ENCODE measurements around the gene ACLY.
"Not testable (repeated sequence)": the region's sequence is repeated elsewhere in the genome, so short reads cannot be mapped to it uniquely, and the experiment has no call there.

Gene ACLY

GRCh38 chr17:41844971-41845370 is 73.8 kb downstream of the ACLY start:
- in situ Hi-C loops (cut with MboI; ENCODE audit: low pct_unique_long_range_greater_than_20kb, low sequenced_read_pairs), result no loop called here

GRCh38 chr17:41840781-41841180 is 78.0 kb downstream of the ACLY start:
- in situ Hi-C loops (cut with MboI; ENCODE audit: low pct_unique_long_range_greater_than_20kb, low sequenced_read_pairs); DNase-seq: not testable (repeated sequence)

More at GRCh38 chr17:41844971-41845370, 73.8 kb downstream of the ACLY start:
- no peak for DNase-seq

- in situ Hi-C loops (cut with MboI; ENCODE audit: low pct_unique_long_range_greater_than_20kb, low sequenced_read_pairs); DNase-seq: not testable (repeated sequence)
Measured at GRCh38 chr17:41839448-41839847, 79.3 kb downstream of the ACLY start.

- in situ Hi-C loops (cut with MboI; ENCODE audit: low pct_unique_long_range_greater_than_20kb, low sequenced_read_pairs), result no loop called here
- no peak for DNase-seq
Measured at GRCh38 chr17:41837761-41838538, 80.8 kb downstream of the ACLY start, which contains the start of gene KLHL10. TSS of gene KLHL10 (plus strand) at chr17:41837825. CDS start at chr17:41837933, 108 bp downstream.

- no peak for DNase-seq
Measured at GRCh38 chr17:41836550-41837196, 82.1 kb downstream of the ACLY start.

GRCh38 chr17:41835800-41836549 is 82.8 kb downstream of the ACLY start, which contains the start of gene NT5C3B:
TSS of gene NT5C3B (minus strand) at chr17:41836232. CDS start at chr17:41836193, 39 bp downstream.
- peak; percentile 51 for DNase-seq
- in situ Hi-C loops (cut with MboI; ENCODE audit: low pct_unique_long_range_greater_than_20kb, low sequenced_read_pairs), result no loop called here

More at GRCh38 chr17:41836550-41837196, 82.1 kb downstream of the ACLY start:
- in situ Hi-C loops (cut with MboI; ENCODE audit: low pct_unique_long_range_greater_than_20kb, low sequenced_read_pairs), result no loop called here

- DNase-seq, result peak; percentile 32
- in situ Hi-C loops (cut with MboI; ENCODE audit: low pct_unique_long_range_greater_than_20kb, low sequenced_read_pairs), result no loop called here
Measured at GRCh38 chr17:41835214-41835799, 83.4 kb downstream of the ACLY start.

GRCh38 chr17:41829961-41830360 is 88.8 kb downstream of the ACLY start:
- in situ Hi-C loops (cut with MboI; ENCODE audit: low pct_unique_long_range_greater_than_20kb, low sequenced_read_pairs); DNase-seq: not testable (repeated sequence)

GRCh38 chr17:41825175-41825845 is 93.4 kb downstream of the ACLY start:
- in situ Hi-C loops (cut with MboI; ENCODE audit: low pct_unique_long_range_greater_than_20kb, low sequenced_read_pairs), result no loop called here

GRCh38 chr17:41824086-41824485 is 94.7 kb downstream of the ACLY start:
- in situ Hi-C loops (cut with MboI; ENCODE audit: low pct_unique_long_range_greater_than_20kb, low sequenced_read_pairs), result no loop called here
- DNase-seq, result no peak

More at GRCh38 chr17:41825175-41825845, 93.4 kb downstream of the ACLY start:
- no peak for DNase-seq

- in situ Hi-C loops (cut with MboI; ENCODE audit: low pct_unique_long_range_greater_than_20kb, low sequenced_read_pairs), result no loop called here
- no peak for DNase-seq
Measured at GRCh38 chr17:41823580-41823979, 95.2 kb downstream of the ACLY start.

GRCh38 chr17:41823141-41823524 is 95.6 kb downstream of the ACLY start:
- in situ Hi-C loops (cut with MboI; ENCODE audit: low pct_unique_long_range_greater_than_20kb, low sequenced_read_pairs), result no loop called here
- DNase-seq, result no peak

GRCh38 chr17:41822216-41823140 is 96.3 kb downstream of the ACLY start:
- in situ Hi-C loops (cut with MboI; ENCODE audit: low pct_unique_long_range_greater_than_20kb, low sequenced_read_pairs), result no loop called here
- DNase-seq, result no peak

- in situ Hi-C loops (cut with MboI; ENCODE audit: low pct_unique_long_range_greater_than_20kb, low sequenced_read_pairs), result no loop called here
- no peak for DNase-seq
Measured at GRCh38 chr17:41821776-41822175, 97.0 kb downstream of the ACLY start.

GRCh38 chr17:41818024-41818423 is 100.7 kb downstream of the ACLY start:
- in situ Hi-C loops (cut with MboI; ENCODE audit: low pct_unique_long_range_greater_than_20kb, low sequenced_read_pairs), result no loop called here
- no peak for DNase-seq

Measured in KBM-7 (cell line).